Upper lobe of right lung (tissue), 1 donor: ENCODE data around the gene BRI3BP. TPM values are rescaled to one million over a fixed set of nuclear protein-coding genes. Genes with fewer than 3 reads are reported as not detected.

Source experiments
- ATAC-seq: fragments of 200-7000 bp; cut with Tn5 transposase; one replicate; pipeline ENCODE4 v1.9.1; 2020; ENCODE audit warnings: mild to moderate bottlenecking, moderate library complexity
- DNase-seq: peaks from one replicate; pipeline ENCODE4 v3.0.0-alpha.2; 2020
- H3K27ac ChIP-seq: fragments of 200-600 bp; one replicate; pipeline ENCODE4 v1.8.0; 2022
- H3K27me3 ChIP-seq: fragments of 200-600 bp; one replicate; pipeline ENCODE4 v1.8.0; 2022; ENCODE audit warnings: mild to moderate bottlenecking
- H3K36me3 ChIP-seq: fragments of 200-600 bp; one replicate; pipeline ENCODE4 v1.8.0; 2022
- H3K4me1 ChIP-seq: fragments of 200-600 bp; one replicate; pipeline ENCODE4 v1.8.0; 2022
- H3K4me3 ChIP-seq: fragments of 200-600 bp; one replicate; pipeline ENCODE4 v1.8.0; 2022; ENCODE audit warnings: mild to moderate bottlenecking
- H3K9me3 ChIP-seq: fragments of 200-600 bp; one replicate; pipeline ENCODE4 v1.8.0; 2022
- CTCF ChIP-seq: fragments of 200-600 bp; IDR thresholded peaks from one replicate; pipeline ENCODE4 v1.8.0; 2022; ENCODE audit warnings: antibody characterized with exemption
- intact Hi-C: fragments of 100-400 bp; cut with DNase I; formaldehyde crosslinking; loops from one replicate; pipeline ENCODE4 v1.11.0; 2022
- total RNA-seq: library from RNA; stranded (reverse); fragmentation: NEBNext Ultra II Directional; extraction: Animal tissue kit (Norgen Biotek cat#: 25700); gene quantifications from one replicate; pipeline ENCODE4 v1.2.1, GENCODE V29; 2021
- donor health status: DM: no; HTN: yes; CAD: no; lungs with severe emphysema.

Gene BRI3BP
- total RNA-seq, 1 donor from 2014 or later, result 8.2 TPM

DNA sequence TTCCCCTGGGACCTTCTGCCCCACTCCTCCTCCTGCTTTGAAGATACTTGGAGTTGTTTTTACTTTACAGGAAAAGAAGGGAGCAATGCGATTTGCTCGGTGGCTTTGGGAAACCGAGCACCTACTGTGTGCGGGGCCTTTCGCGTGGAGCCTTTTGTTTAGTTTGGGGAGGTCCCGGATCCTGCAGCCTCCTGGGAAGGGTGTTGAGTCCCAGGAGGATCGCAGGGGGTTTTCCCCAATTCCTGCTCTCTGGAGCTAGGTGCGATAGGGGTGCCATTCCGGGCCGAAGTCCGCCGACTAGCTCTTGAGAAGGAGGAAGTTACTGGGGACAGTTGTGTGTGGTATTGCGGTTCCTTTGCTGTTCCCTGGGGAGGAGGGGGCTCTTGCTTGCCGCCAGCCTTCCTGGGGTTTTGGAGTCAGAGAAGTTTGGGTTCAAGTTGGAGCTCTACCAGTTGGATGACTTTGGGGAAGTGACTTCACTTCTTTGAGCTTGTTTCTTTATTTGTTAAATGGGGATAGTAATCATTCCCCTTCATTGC is 1.1 kb downstream of the BRI3BP start:
- Histone ChIP-seq H3K36me3 (no peaks in the 10 kb centered on the region), H3K27me3 (no peaks in the 10 kb centered on the region), H3K4me1 (peaks cover 9% of the 10 kb centered on the region), H3K27ac (no peak overlapping the region), H3K9me3 (no peaks in the 10 kb centered on the region), H3K4me3 (peak overlapping the region; percentile 58)
- ATAC-seq, result peak; percentile 37
- intact Hi-C loops, result no loop called here
- no peak for TF ChIP-seq CTCF
- no peak for DNase-seq

- intact Hi-C loops, result no loop called here
- DNase-seq (no peak), ATAC-seq (no peak)
- no peak for TF ChIP-seq CTCF
- no peaks in the 10 kb centered on the region for H3K36me3 ChIP-seq
- H3K4me1 ChIP-seq, result peaks cover 9% of the 10 kb centered on the region
- peak overlapping the region; percentile 58 for H3K4me3 ChIP-seq
- H3K27me3 ChIP-seq, result no peaks in the 10 kb centered on the region
- no peak overlapping the region for H3K27ac ChIP-seq
- no peaks in the 10 kb centered on the region for H3K9me3 ChIP-seq
Observed at GRCh38 chr12:124995200-124995961, 1.9 kb downstream of the BRI3BP start.

DNA sequence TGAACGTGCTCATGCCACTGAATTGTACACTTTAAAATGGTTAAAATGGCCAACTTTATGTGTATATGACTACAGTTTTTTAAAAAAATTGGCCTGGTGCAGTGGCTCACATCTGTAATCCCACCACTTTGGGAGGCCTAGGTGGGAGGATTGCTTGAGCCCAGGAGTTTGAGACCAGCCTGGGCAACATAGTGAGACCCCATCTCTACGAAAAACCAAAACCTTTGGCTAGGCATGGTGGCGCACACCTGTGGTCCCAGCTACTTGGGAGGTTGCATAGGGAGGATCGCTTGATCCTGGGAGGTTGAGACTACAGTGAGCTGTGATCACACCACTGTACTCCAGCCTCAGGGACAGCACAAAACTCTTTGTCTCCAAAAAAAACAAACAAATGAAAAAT is 5.3 kb downstream of the BRI3BP start:
- peaks cover 9% of the 10 kb centered on the region for H3K4me1 ChIP-seq
- no peak for TF ChIP-seq CTCF
- no peaks in the 10 kb centered on the region for H3K9me3 ChIP-seq
- no peak for DNase-seq
- H3K4me3 ChIP-seq, result no peak overlapping the region
- intact Hi-C loops, result no loop called here
- no peaks in the 10 kb centered on the region for H3K27me3 ChIP-seq
- no peak overlapping the region for H3K27ac ChIP-seq
- ATAC-seq, result no peak
- no peaks in the 10 kb centered on the region for H3K36me3 ChIP-seq

GRCh38 chr12:125001636-125002035 is 8.2 kb downstream of the BRI3BP start:
- ATAC-seq, result no peak
- TF ChIP-seq CTCF, result no peak
- intact Hi-C loops, result no loop called here
- no peaks in the 10 kb centered on the region for H3K36me3 ChIP-seq
- H3K9me3 ChIP-seq, result no peaks in the 10 kb centered on the region
- H3K4me3 ChIP-seq, result no peak overlapping the region
- H3K27ac ChIP-seq, result no peak overlapping the region
- no peak for DNase-seq
- no peaks in the 10 kb centered on the region for H3K27me3 ChIP-seq
- H3K4me1 ChIP-seq, result no peaks in the 10 kb centered on the region

- TF ChIP-seq CTCF, result no peak
- ATAC-seq, result no peak
- intact Hi-C loops, result no loop called here
Observed at GRCh38 chr12:125003021-125003420, 9.6 kb downstream of the BRI3BP start.

More at GRCh38 chr12:125003021-125003420, 9.6 kb downstream of the BRI3BP start:
- no peak overlapping the region for H3K27ac ChIP-seq
- H3K9me3 ChIP-seq, result no peaks in the 10 kb centered on the region
- no peaks in the 10 kb centered on the region for H3K4me1 ChIP-seq
- H3K36me3 ChIP-seq, result no peaks in the 10 kb centered on the region
- no peaks in the 10 kb centered on the region for H3K27me3 ChIP-seq
- no peak overlapping the region for H3K4me3 ChIP-seq
- DNase-seq, result no peak
